Hematopoietic multipotent progenitor cell treated with erythropoietin and hydrocortisone succinate and interleukin-3 and kit ligand, for 8 days (in vitro differentiated cells): ENCODE data around the gene SLC7A5.

Experiments used
- DNase-seq: peaks from one replicate; pipeline ENCODE4 v3.0.0-alpha.2; 2015

The SLC7A5 gene

DNA sequence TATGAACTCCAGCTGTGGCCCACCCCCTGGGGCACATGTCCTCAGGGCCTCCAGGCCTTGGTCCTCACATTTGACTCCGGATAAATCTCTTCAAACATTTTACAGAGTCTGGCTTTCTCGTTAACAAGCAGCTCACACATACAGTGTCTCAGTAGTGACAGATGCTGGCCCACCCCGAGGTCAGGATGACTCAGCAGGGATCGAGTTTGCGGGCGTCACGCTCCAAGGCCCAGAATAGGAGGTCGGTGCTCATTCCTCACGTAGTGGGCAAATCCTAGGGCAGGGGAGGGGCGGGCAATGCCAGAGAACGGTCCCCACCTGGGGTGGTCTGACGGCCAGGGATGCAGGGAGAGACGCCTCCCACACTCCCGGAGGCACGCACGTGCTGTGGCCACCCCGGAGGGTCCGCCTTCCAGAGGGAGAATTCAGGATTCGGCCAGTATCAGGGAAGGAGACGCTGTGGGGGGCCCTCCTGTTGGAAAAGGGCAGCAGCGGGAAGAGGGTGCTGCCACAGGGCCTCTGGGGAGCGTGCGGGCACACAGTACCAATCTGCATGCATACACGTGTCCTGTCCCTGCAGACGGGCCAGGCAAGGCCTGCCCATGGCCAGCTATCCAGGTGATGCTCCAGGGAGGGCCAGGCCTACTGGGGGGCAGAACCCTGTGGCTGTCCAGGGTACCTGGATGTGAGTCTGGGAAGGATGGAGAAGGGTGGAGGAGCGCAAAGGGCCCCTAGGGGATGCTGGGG is 8.6 kb downstream of the SLC7A5 start:
- peak; percentile 63 for DNase-seq

DNA sequence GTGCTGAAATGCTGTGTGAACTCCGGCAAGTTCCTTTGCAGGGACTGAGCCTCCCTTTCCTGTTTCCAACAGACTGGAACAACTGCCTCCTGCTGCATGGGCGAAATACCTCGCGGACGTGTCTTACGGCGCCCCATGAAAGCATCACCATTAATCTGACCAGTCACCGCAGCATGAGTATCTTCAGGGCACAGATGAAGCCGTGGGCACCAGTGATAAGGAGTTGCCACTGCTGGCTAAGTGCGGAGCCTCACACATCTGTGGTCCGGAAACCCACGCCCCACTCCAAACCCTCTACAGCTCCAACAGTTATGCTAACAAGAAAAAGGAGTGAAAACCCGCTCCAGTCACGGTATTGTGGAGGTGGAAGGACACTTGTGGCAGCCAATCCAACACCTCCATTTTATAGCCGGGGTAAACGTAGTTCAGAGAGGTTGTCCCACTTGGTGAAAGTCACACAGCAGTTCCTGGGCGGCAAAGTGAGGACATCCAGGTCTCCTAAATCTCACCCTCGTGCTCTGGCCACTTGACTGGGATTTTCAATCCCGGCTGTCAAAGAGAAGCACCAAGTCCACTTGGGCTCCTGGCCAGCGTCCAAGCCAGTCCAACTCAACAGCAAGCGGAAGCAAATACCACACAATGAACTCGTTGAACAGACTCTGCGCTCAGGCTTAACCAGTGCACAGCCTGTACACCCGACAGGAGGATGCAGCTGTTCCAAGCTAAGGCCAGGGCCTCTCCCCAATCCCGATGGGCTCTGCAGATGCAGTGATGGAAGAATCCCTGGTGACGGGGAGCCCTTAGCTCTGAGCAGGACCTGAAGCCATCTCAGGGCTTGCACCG is 10.9 kb downstream of the SLC7A5 start:
- DNase-seq = peak; percentile 97

GRCh38 chr16:87856791-87857228 is 12.5 kb downstream of the SLC7A5 start:
- no peak for DNase-seq

DNA sequence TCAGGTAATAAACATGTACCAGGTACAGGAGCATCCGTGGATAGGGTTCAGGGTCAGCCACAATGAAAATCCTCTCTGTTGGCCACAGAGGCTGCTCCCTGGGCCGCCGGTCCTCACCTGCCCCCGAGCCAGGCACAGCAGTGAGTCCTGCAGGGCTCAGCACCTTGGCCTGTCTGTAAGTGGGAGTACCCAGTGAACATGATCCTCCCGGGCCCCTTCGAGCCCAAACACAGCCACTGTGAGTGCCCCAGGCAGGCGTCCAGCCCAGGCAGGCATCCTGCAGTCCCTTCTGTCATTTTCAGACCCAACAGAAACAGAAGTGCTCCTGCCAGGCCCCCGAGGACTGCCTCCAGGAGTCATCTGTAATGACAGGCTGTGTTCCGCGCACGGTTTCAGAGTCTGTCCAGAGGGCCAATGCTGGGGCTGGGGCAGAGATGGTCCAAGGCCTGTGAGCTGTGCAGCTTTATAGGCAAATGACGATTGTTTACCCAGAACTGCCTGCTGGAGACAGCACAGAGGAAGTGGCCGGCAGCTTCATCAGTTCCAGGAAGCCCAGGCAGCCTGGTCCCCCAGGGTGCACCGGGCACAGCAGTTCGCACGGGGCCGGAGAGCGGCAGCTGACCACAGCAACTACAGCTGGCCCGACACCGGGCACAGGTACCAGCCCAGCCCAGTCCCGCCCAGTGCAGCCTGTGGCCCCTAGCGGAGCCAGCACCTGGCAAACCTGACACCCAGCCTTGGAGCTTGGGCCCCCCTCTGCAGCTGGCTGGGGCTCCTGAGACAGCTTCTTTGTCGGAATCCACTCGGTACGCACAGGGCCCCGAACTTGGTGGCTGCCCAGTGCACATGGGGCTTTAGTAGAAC is 13.2 kb downstream of the SLC7A5 start:
- DNase-seq = peak; percentile 45

- no peak for DNase-seq
Observed at GRCh38 chr16:87854907-87855683, 14.2 kb downstream of the SLC7A5 start.

GRCh38 chr16:87854053-87854906 is 15.0 kb downstream of the SLC7A5 start:
- DNase-seq = peak; percentile 96

DNA sequence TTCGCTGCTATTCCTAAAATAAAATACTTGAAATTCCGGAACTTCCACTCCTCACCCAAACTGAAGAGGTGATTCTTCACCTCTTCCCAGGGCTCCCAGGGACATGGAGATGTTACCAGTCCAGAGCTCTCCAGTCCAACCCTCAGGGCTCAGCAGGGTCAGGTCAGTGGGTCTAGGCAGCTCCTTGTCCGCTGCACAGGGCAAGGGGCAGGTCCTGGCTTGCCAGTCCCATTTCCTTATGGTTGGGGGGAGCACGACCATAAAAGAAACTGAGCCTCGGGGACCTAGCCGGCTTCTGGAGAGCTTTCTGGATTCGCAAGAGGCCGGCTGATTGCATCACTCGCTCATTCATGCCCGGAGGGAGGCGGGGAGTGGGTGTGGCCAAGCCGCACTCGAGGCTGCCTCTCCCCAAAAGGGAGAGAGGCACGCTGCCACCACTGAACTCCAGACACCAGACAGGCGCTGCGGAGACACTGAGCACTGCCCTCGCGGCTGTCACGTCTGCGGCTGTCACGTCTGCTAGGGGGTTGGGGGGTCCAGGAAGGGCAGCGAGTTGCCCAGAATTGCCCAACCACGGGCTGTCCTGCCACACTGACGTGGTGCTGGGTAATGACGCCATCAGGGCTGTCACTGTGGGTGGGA is 15.8 kb downstream of the SLC7A5 start:
- peak; percentile 96 for DNase-seq

GRCh38 chr16:87851601-87852000 is 17.7 kb downstream of the SLC7A5 start:
- DNase-seq = no peak

DNA sequence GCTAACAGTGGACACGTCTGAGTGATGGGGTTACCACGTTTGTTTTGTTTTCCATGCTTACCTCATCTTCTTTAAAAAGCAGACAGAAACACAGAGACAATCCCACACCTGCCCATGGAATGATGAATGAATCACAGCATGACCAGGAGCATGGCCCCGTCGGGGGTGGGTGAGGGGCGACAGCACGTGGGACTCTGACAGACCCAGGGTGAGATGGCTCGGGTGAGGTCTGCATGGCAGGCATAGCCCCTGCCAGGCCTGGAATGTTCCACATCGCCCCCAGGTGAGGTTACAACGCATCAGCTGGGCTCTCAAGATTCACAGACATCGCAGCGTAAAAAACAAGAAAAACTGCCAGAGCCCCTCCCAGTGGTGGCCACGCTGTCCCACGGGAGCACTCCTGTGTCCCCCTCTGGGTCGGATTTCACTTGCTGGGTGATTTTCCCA is 18.1 kb downstream of the SLC7A5 start:
- DNase-seq = no peak

- DNase-seq = peak; percentile 67
Observed at GRCh38 chr16:87850009-87851006, 19.0 kb downstream of the SLC7A5 start.

GRCh38 chr16:87849419-87850008 is 19.8 kb downstream of the SLC7A5 start:
- DNase-seq = no peak

DNA sequence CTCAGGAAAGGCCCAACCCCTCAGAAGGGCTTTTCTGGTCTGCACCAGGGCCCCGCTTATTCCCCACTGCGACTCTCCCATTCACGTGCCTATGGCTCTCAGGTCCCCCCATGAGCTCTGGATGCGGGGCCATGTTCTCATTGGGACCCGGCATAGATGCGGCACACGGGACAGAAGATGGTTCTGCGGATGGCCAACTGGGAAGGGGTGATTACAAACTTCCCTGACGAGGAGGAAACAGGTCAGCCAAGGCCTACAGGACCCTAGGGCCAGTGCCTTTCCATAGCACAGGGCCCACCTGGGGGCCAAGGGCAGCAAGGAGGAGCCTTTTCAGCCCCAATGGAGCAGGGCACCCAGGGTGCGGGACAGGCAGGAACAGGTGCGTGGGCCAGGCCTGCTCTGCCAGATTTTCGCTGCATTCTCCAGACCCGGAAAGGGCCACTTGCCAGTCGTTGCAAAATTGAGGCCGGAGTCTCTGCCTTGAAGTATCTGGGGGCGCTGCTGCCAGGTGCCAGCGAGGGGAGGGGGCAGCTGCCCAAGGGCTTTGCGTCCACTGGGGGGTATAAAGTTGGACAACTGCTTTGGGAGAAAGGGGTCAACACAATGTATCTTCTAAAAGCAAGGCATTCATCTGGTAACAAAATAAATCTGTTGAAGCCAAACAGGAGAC is 20.5 kb downstream of the SLC7A5 start:
- no peak for DNase-seq

DNA sequence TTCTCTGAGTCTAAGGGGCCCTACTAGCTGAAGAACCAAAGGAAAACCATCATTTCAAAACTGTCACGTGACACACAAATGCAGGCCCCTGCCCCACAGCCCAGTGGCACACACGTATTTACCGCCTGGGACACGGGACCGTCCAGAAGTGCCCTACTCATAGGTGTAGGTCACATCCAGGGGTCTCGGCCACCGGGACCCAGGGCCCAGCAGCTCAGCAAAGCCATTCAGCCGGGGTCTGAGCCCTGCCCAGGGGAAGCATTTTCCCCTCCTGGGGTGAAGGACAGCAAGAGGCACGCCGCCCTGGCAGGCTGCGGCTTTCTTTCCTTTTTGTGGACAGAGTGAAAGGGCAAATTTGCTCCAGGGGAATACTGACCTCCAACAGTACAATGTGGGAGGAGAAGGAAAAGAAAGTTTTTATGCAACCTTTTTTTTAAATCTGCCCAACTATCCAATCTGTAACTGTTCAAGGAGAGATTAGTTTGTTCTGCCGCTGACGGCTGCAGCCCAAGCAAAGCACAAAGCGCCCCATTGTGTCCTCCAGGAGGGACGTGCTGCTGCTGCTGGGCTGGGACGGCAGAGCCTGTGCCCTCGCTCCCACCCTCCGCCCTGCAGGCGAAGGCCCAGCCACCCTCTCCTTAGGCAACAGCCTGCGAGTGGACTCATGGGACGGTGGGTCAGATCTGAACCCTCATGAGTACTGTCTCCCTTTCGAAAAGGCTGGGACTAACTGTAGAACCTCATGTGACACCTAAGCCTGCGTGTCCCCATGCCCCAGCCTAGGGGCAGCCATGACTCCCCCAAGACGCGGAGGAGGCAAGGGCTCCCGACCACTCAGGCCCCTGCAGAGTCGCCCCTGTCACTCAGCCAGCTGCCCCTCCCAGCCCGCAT is 21.3 kb downstream of the SLC7A5 start:
- no peak for DNase-seq

DNA sequence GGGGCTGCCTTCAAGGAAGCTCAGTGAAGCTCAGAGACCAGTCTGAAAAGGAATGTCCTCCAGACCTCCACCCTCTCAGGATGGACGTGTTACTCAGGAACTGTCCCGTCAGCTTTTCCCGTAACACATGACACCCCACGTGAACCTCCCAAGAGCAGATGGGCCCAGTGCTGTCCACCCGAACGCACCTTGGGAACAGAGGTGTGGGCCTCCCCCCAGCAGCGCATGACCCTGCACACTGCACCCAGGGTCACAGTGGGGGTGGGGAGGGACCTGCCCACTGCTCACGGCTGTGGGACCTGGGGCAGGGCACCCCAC is 21.9 kb downstream of the SLC7A5 start:
- DNase-seq = no peak

GRCh38 chr16:87846705-87847466 is 22.4 kb downstream of the SLC7A5 start:
- DNase-seq = no peak

DNA sequence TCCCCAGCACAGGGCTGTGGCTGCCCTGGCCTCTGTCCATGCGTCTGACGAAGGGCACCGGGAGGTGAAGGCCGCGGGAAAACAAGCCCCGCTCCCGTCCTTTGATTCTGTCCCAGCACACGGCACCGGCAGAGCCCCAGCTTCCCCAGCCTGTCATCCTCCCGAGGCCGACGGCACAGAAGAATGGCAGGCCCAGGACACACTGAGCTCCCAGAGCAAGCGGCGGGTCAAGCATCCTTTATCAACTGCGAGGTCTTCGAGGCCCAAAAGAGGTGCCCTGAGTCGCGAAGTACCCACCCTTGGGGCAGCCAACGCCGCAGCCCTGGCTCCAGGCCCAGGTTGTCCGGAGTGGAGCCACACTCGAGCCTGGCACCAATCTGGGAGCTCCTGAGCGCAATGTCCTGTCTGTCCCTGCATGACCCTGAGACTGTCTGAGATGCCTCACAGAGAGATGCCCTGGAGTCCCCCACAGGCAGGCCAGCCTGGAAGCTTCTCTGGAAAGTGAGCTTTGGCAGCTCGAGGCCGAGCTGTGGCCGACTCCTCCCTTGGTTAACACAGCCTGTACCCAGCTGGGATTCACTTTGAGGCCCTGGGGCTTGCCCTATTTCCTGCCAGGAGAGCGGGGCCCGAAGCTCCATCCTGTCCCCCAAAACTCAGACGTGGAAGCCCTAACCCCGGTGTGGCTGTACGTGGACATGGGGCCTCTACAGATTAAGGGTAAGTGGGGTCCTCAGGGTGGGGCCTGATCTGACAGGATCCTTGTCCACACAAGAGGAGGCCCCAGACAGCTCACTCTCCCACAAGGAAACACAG is 23.3 kb downstream of the SLC7A5 start:
- DNase-seq = no peak
